Nephron (organoid): ENCODE measurements around the gene SPIC.
A peak's percentile ranks its signal among the peaks of the same experiment; 100 is the strongest.

ENCODE experiments used
- H3K27ac Mint-ChIP-seq, 3 experiments: 2 replicates each; pipeline ENCODE4 v1.8.0; 2020; ENCODE audit warnings: mixed read lengths in 3 of 3, mild to moderate bottlenecking in 2 of 3, moderate library complexity in 1 of 3
- H3K27me3 Mint-ChIP-seq: 2 replicates; pipeline ENCODE4 v1.8.0; 2021; ENCODE audit warnings: low read depth, mild to moderate bottlenecking, moderate library complexity, mixed read lengths
- H3K36me3 Mint-ChIP-seq: 2 replicates; pipeline ENCODE4 v1.8.0; 2020; ENCODE audit warnings: low read depth, mixed read lengths
- H3K4me1 Mint-ChIP-seq: 2 replicates; pipeline ENCODE4 v1.8.0; 2020; ENCODE audit warnings: mixed read lengths
- H3K4me3 Mint-ChIP-seq, 3 experiments: 2 replicates each; pipeline ENCODE4 v1.8.0; 2020; ENCODE audit warnings: mild to moderate bottlenecking in 3 of 3, mixed read lengths in 3 of 3, moderate library complexity in 2 of 3
- H3K9me3 Mint-ChIP-seq: 2 replicates; pipeline ENCODE4 v1.8.0; 2020; ENCODE audit warnings: mixed read lengths
- CTCF ChIP-seq, 3 experiments: fragments of 200-600 bp; sonication (generic); IDR thresholded peaks; one replicate each; pipeline ENCODE4 v1.5.0; 2021; ENCODE audit warnings: antibody characterized with exemption in 3 of 3; ENCODE audit not compliant: unreplicated experiment in 3 of 3

The SPIC gene

GRCh38 chr12:101475751-101476305 lies 692 bp downstream of the SPIC start:
- Mint-ChIP-seq H3K4me3 (no peak overlapping the region), H3K27ac (no peak overlapping the region), H3K4me1 (no peaks in the 10 kb centered on the region), H3K9me3 (no peaks in the 10 kb centered on the region), H3K27me3 (peaks cover 5% of the 10 kb centered on the region), H3K36me3 (no peaks in the 10 kb centered on the region)
- TF ChIP-seq CTCF (IDR thresholded peaks at IDR 0.05; ENCODE audit: unreplicated experiment in 3 of 3) = no peak

GRCh38 chr12:101480849-101481248 lies 5.7 kb downstream of the SPIC start:
- H3K36me3 Mint-ChIP-seq = no peaks in the 10 kb centered on the region
- H3K27me3 Mint-ChIP-seq = no peaks in the 10 kb centered on the region
- no peaks in the 10 kb centered on the region for H3K9me3 Mint-ChIP-seq
- H3K4me1 Mint-ChIP-seq = no peaks in the 10 kb centered on the region
- no peak for TF ChIP-seq CTCF (IDR thresholded peaks at IDR 0.05; ENCODE audit: unreplicated experiment in 3 of 3)
- no peak overlapping the region for H3K4me3 Mint-ChIP-seq
- no peak overlapping the region for H3K27ac Mint-ChIP-seq

- no peaks in the 10 kb centered on the region for H3K27me3 Mint-ChIP-seq
- peak overlapping the region in 1 of 3 experiments; percentile 31 for H3K27ac Mint-ChIP-seq
- TF ChIP-seq CTCF (IDR thresholded peaks at IDR 0.05; ENCODE audit: unreplicated experiment in 3 of 3) = no peak
- no peaks in the 10 kb centered on the region for H3K4me1 Mint-ChIP-seq
- no peaks in the 10 kb centered on the region for H3K9me3 Mint-ChIP-seq
- H3K4me3 Mint-ChIP-seq = no peak overlapping the region
- no peaks in the 10 kb centered on the region for H3K36me3 Mint-ChIP-seq
These were observed 9.9 kb downstream of the SPIC start for GRCh38 chr12:101485021-101485420.

GRCh38 chr12:101488469-101488868 lies 13.3 kb downstream of the SPIC start:
- Mint-ChIP-seq H3K9me3 (no peaks in the 10 kb centered on the region), H3K27ac (peak overlapping the region in 2 of 3 experiments; percentile 41 to 64), H3K4me1 (no peaks in the 10 kb centered on the region), H3K4me3 (no peak overlapping the region), H3K27me3 (no peaks in the 10 kb centered on the region), H3K36me3 (no peaks in the 10 kb centered on the region)
- no peak for TF ChIP-seq CTCF (IDR thresholded peaks at IDR 0.05; ENCODE audit: unreplicated experiment in 3 of 3)

GRCh38 chr12:101490286-101490920 lies 15.3 kb downstream of the SPIC start:
- Mint-ChIP-seq H3K4me1 (no peaks in the 10 kb centered on the region), H3K36me3 (no peaks in the 10 kb centered on the region), H3K27me3 (no peaks in the 10 kb centered on the region), H3K9me3 (no peaks in the 10 kb centered on the region), H3K4me3 (no peak overlapping the region), H3K27ac (no peak overlapping the region)
- peak; percentile 25 to 41 (median 34) for TF ChIP-seq CTCF (IDR thresholded peaks at IDR 0.05; ENCODE audit: unreplicated experiment in 3 of 3)

- H3K27me3 Mint-ChIP-seq = no peaks in the 10 kb centered on the region
- no peak for TF ChIP-seq CTCF (IDR thresholded peaks at IDR 0.05; ENCODE audit: unreplicated experiment in 3 of 3)
- H3K36me3 Mint-ChIP-seq = no peaks in the 10 kb centered on the region
- no peaks in the 10 kb centered on the region for H3K4me1 Mint-ChIP-seq
- no peak overlapping the region for H3K4me3 Mint-ChIP-seq
- H3K9me3 Mint-ChIP-seq = no peaks in the 10 kb centered on the region
- no peak overlapping the region for H3K27ac Mint-ChIP-seq
These were observed 16.2 kb downstream of the SPIC start for GRCh38 chr12:101491329-101491728.
